DND-41 (cell line): Measurements from ENCODE around the gene ASXL1.
A peak's percentile ranks its signal among the peaks of the same experiment; 100 is the strongest.
"Not testable (repeated sequence)": the region's sequence is repeated elsewhere in the genome, so short reads cannot be mapped to it uniquely, and the experiment has no call there.

Experiments
- ATAC-seq: fragments of 200-7000 bp; cut with Tn5 transposase; 3 replicates; pipeline ENCODE4 v1.9.1; 2021; ENCODE audit warnings: low read depth; ENCODE audit not compliant: insufficient read depth
- DNase-seq: peaks from one replicate; pipeline ENCODE4 v3.0.0-alpha.2; 2020
- H2AFZ ChIP-seq: 2 replicates; pipeline ENCODE4 v1.6.0; 2012; ENCODE audit warnings: low read depth, low read length
- H3K27ac ChIP-seq: 2 replicates; pipeline ENCODE4 v1.5.1; 2012; ENCODE audit warnings: low read length, inconsistent platforms
- H3K27me3 ChIP-seq: fragments of 200-600 bp; sonication (generic); 2 replicates; pipeline ENCODE4 v1.6.0; 2012; ENCODE audit warnings: low read length, mild to moderate bottlenecking, inconsistent platforms; ENCODE audit not compliant: insufficient read depth, poor library complexity
- H3K36me3 ChIP-seq: 2 replicates; pipeline ENCODE4 v1.5.1; 2012; ENCODE audit warnings: low read length, inconsistent platforms; ENCODE audit not compliant: insufficient read depth
- H3K4me1 ChIP-seq: 2 replicates; pipeline ENCODE4 v1.5.1; 2012; ENCODE audit warnings: mild to moderate bottlenecking, low read length; ENCODE audit not compliant: insufficient read depth
- H3K4me2 ChIP-seq: 2 replicates; pipeline ENCODE4 v1.6.0; 2012; ENCODE audit warnings: mild to moderate bottlenecking, moderate library complexity, low read length, inconsistent platforms; ENCODE audit not compliant: insufficient read depth
- H3K4me3 ChIP-seq, 2 experiments: fragments of 200-600 bp in 1 of 2; shearing (Covaris generic) in 1 of 2; 2 replicates each; pipeline ENCODE4 v1.5.1; 2012 to 2016; ENCODE audit warnings: inconsistent platforms in 2 of 2, low read length in 2 of 2, mild to moderate bottlenecking in 2 of 2, low read depth in 1 of 2, moderate library complexity in 1 of 2
- H3K79me2 ChIP-seq: 2 replicates; pipeline ENCODE4 v1.6.0; 2012; ENCODE audit warnings: low read length, inconsistent platforms; ENCODE audit not compliant: insufficient read depth
- H3K9ac ChIP-seq: 2 replicates; pipeline ENCODE4 v1.6.0; 2012; ENCODE audit warnings: low read depth, mild to moderate bottlenecking, inconsistent platforms, low read length, moderate library complexity
- H3K9me3 ChIP-seq: 2 replicates; pipeline ENCODE4 v1.5.1; 2012; ENCODE audit warnings: low read length, moderate library complexity, mild to moderate bottlenecking, inconsistent platforms; ENCODE audit not compliant: insufficient read depth, severe bottlenecking
- H4K20me1 ChIP-seq: 2 replicates; pipeline ENCODE4 v1.6.0; 2012; ENCODE audit warnings: low read length; ENCODE audit not compliant: insufficient read depth
- CTCF ChIP-seq: IDR thresholded peaks from 2 replicates; pipeline ENCODE4 v1.5.1; 2012; ENCODE audit warnings: borderline replicate concordance, low read length, moderate library complexity, mild to moderate bottlenecking; ENCODE audit not compliant: poor library complexity, severe bottlenecking; ENCODE audit errors: extremely low read depth
- EZH2 ChIP-seq: IDR thresholded peaks from 3 replicates; pipeline ENCODE4 v1.6.1; 2012; ENCODE audit warnings: borderline replicate concordance, low read depth, mild to moderate bottlenecking, moderate library complexity, low read length, inconsistent platforms; ENCODE audit not compliant: severe bottlenecking

ASXL1 gene

GRCh38 chr20:32404017-32404416, 45.9 kb downstream of the ASXL1 start:
- Histone ChIP-seq H3K27me3 (no peaks in the 10 kb centered on the region), H3K9me3 (no peaks in the 10 kb centered on the region), H3K4me3 (no peak overlapping the region), H3K9ac (no peak overlapping the region), H3K4me2 (no peak overlapping the region), H3K4me1 (peaks cover 29% of the 10 kb centered on the region), H3K36me3 (peaks cover 50% of the 10 kb centered on the region), H3K79me2 (peaks cover 97% of the 10 kb centered on the region), H4K20me1 (peaks cover 50% of the 10 kb centered on the region), H2AFZ (no peak overlapping the region), H3K27ac (no peak overlapping the region)
- DNase-seq, result no peak
- no peak for TF ChIP-seq EZH2
- ATAC-seq, result no peak

- Histone ChIP-seq H4K20me1 (peaks cover 50% of the 10 kb centered on the region), H3K9me3 (no peaks in the 10 kb centered on the region), H3K36me3 (peaks cover 47% of the 10 kb centered on the region), H3K4me2 (peak overlapping the region; percentile 38), H3K9ac (no peak overlapping the region), H2AFZ (no peak overlapping the region), H3K79me2 (peaks cover 97% of the 10 kb centered on the region), H3K4me3 (no peak overlapping the region), H3K27ac (peak overlapping the region; percentile 9), H3K27me3 (no peaks in the 10 kb centered on the region), H3K4me1 (peaks cover 29% of the 10 kb centered on the region)
- DNase-seq (no peak), ATAC-seq (no peak)
- TF ChIP-seq CTCF (no peak), EZH2 (no peak)
Measured at GRCh38 chr20:32406701-32407100, 48.6 kb downstream of the ASXL1 start.

GRCh38 chr20:32407131-32407750, 49.1 kb downstream of the ASXL1 start:
- H3K4me1 ChIP-seq, result peaks cover 29% of the 10 kb centered on the region
- DNase-seq (peak; percentile 89), ATAC-seq (peak; percentile 100)
- not testable (repeated sequence) for H3K9me3 ChIP-seq, H3K27me3 ChIP-seq, H3K4me3 ChIP-seq, H2AFZ ChIP-seq, H3K9ac ChIP-seq
- TF ChIP-seq CTCF, result peak; percentile 21
- peak overlapping the region; percentile 38 for H3K4me2 ChIP-seq
- peaks cover 97% of the 10 kb centered on the region for H3K79me2 ChIP-seq
- H3K27ac ChIP-seq, result peak overlapping the region; percentile 49; the same call in 1 of the 2 replicates
- peaks cover 52% of the 10 kb centered on the region for H4K20me1 ChIP-seq
- H3K36me3 ChIP-seq, result peaks cover 47% of the 10 kb centered on the region

GRCh38 chr20:32411955-32412706, 54.0 kb downstream of the ASXL1 start:
- H3K36me3 ChIP-seq, result peaks cover 42% of the 10 kb centered on the region
- H3K9ac ChIP-seq, result no peak overlapping the region
- peaks cover 10% of the 10 kb centered on the region for H3K4me1 ChIP-seq
- peaks cover 61% of the 10 kb centered on the region for H4K20me1 ChIP-seq
- TF ChIP-seq CTCF (no peak), EZH2 (no peak)
- no peak overlapping the region for H3K4me2 ChIP-seq
- H2AFZ ChIP-seq, result no peak overlapping the region
- H3K4me3 ChIP-seq, result no peak overlapping the region
- H3K9me3 ChIP-seq, result no peaks in the 10 kb centered on the region
- 0 out of 2 replicates have a peak overlapping the region, but pooled peaks have one; percentile 8 for H3K27ac ChIP-seq
- no peak for DNase-seq
- ATAC-seq, result no peak
- H3K27me3 ChIP-seq, result no peaks in the 10 kb centered on the region
- peaks cover 98% of the 10 kb centered on the region for H3K79me2 ChIP-seq
